Stimulated activated CD4-positive, alpha-beta T cell treated with anti-CD3 and anti-CD28 coated beads, TNF-alpha, amount 100 ng/mL, for 4 hours (primary cell): ENCODE measurements around the gene ZNF585A.
"Not testable (repeated sequence)": the region's sequence is repeated elsewhere in the genome, so short reads cannot be mapped to it uniquely, and the experiment has no call there.

Experiments used
- DNase-seq, 3 experiments: peaks; one replicate each; pipeline ENCODE4 v3.0.0-alpha.2; 2020; ENCODE audit warnings: low read depth in 3 of 3

ZNF585A gene

DNA sequence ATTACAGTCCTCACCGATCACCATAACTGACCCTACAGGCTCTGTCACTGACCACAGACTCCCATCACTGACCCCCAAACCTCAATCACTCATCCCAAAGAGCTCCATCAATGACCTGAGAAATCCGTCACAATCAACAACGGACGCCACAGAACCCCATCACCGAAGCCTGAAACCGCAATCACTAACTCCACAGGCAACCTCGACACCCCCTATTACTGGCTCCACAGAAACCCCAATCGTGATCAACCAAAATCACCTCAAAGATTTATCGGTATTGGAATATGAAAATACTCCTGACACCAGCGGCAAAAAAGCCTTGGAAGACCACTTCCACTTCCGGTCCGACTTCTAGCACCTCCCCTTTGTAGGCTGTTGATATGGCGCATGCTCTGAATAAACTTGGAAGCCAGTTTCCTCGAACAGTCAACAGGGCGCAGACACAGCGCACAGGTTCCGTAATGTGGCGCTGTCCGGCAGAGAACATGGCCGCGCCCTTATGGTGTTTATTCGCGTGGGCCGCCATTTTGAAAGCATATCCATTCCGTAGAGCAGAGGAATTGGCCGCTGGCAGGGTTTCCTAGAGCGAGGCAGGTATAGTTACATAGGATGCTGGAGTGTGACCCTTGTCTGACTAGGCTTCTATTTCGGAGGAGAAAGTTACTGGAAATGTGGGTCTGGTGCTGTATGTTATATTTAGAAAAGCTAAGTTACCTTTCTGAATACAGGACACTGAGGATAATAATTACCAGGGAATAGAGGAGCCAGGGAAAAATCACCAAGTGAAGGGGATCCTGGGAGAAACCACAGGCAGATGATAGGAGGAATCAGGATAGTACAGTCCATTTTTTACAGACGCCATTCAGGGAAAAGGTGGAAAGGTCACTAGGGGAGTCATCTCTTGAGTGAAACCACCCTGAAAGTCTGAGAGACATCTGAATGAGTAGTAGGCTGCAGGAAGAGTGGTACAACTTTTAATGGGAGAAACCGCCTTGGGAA lies at the start of gene ZNF585A:
ZNF585A (minus strand) TSS at position 328 of the 999 bp plus-strand sequence. CDS start 2,785 bp downstream, outside the sequence.
- DNase-seq, result peak; percentile 64 to 84 (median 83)

DNA sequence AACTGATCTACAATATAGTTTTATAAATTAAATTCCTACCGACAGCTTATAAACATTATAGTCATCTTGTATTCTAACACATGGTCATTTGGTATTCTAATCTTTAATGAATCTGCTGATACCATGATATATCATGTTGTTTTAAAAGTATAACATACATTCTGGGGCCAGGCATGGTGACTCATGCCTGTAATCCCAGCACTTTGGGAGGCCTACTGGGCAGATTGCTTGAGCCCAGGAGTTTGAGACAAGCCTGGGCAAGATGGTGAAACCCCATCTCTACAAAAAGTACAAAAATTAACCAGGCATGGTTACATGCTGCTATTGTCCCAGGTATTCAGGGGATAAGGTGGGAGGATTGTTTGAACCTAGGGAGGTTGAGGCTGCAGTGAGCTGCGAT lies 48.6 kb upstream of the ZNF585A start:
- DNase-seq, result no peak

DNA sequence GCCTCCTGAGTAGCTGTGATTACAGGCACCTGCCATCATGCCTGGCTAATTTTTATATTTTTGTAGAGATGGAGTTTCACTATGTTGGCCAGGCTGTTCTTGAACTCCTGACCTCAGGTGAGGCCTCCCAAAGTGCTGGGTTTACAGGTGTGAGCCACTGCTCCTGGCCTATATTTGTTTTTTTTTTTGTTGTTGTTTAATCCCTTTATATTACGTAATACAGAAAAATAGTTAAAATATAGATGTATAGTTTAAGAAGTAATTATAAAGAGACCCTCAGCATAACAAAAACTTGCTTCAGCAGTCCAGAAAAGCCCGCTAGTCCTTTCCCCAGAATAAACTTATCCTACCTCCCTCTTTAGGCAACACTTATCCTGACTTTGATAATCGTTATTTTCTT lies 47.9 kb upstream of the ZNF585A start:
- no peak for DNase-seq

DNA sequence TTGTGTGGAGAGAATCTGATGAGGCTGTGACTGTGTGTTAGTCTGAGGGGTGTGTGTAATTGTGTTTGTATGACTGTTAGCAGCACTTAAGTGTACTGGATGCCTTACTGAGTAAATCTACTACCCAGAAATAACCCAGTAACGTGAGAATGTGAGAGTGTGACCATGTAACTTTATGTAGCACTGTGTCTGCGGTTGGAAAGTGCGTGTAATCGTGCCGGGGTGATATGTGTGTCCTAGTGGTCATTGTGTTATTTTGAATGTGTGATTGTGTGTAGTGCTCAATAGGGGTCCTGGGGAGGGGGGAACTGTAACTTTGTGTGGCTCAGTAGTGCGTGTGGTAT lies 46.1 kb upstream of the ZNF585A start:
- DNase-seq, result no peak

DNA sequence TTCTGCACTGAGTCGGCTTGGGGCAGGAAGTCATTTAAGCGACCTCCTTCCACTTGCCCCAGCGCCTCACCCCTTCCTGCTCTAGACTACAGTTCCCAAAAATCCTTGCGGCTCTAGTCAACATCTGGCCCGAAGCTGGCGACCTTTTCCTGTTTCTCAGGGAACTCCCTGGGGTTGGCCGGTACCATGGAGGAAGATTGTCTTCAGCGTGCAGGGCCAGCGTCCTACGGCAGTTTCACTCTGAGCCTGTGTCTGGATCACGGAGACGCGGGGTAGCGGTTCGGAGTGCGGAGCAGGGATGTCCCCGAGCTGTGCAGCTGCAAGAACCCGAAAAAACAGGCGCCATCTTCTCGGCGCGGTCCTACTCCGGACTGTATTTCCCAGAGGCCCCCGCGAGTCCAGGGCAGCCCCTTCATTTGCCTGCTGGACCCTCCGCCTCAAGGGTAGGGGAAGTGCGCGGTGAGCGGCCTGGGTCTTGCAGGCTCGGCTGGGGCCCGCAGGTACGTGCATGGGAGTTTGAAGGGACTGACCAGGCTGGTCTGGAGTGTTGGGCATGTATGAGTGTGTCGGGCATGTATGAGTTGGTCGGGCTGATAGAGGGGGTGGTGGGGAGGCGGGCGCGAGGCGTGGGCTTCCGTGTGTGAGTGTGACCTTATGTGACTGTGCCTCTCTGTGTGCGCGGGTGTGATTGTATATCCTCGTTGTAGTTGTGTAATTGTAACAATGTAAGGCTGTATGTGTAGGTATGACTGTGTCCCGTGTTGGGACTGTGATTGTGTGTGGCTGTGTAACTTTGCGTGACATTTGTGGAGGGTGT lies 45.5 kb upstream of the ZNF585A start, which contains the start of gene ZNF383:
ZNF383 (plus strand) TSS at position 440 of the 817 bp plus-strand sequence. CDS start 12,240 bp downstream, outside the sequence.
- peak; percentile 65 to 74 (median 73) for DNase-seq

DNA sequence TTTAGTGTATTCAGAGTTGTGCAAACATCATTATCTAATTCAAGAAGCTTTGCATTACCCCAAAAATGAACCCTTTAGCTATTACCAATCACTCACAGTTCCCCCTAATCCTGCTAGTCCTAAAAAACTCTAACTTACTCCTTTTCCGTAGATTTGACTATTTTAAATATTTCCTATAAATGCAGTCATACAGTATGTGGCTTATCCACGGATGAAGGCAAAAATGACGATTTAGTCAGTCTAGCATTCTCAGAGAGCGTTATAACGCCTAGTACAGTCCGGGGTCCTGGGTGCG lies 44.9 kb upstream of the ZNF585A start:
- no peak for DNase-seq

DNA sequence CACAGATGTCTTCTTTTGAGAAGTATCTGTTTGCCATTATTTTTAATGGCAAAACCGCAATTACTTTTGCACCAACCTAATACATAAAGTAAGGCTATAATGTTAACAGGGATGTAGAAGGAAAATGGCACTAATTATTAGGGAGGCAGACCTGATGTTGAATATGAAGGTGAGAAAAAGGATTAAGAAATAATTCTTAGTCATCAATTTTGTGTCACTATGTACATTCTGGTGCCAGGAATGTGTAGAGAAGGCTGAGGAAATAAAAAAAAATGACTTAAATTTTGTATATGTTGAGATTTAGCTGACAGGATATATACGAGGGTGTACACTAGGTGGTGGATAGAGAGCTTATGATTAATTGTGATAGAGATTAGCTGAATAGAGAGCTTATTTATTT lies 25.3 kb upstream of the ZNF585A start:
- no peak for DNase-seq

DNA sequence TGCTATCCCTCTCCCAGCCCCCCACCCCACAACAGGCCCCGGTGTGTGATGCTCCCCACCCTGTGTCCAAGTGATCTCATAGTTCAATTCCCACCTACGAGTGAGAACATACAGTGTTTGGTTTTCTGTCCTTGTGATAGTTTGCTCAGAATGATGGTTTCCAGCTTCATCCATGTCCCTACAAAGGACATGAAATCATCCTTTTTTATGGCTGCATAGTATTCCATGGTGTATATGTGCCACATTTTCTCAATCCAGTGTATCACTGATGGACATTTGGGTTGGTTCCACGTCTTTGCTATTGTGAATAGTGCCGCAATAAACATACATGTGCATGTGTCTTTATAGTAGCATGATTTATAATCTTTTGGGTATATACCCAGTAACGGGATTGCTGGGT lies 24.6 kb upstream of the ZNF585A start:
- not testable (repeated sequence) for DNase-seq

DNA sequence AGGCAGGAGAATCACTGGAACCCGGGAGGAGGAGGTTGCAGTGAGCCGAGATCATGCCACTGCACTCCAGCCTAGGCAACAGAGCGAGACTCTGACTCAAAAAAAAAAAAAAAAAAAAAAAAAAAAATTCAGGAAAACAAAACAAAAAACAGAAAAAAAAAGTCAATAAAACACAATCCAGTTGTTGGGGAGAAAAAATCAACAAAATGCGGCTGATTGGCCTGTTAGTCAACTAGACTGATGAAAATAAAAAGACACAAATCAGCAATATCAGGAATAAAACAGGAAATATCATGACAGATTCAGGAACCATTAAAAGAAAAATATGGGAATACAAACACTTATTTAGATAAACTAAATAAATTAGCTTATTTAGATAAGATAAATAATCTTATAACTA lies 22.8 kb upstream of the ZNF585A start:
- not testable (repeated sequence) for DNase-seq

DNA sequence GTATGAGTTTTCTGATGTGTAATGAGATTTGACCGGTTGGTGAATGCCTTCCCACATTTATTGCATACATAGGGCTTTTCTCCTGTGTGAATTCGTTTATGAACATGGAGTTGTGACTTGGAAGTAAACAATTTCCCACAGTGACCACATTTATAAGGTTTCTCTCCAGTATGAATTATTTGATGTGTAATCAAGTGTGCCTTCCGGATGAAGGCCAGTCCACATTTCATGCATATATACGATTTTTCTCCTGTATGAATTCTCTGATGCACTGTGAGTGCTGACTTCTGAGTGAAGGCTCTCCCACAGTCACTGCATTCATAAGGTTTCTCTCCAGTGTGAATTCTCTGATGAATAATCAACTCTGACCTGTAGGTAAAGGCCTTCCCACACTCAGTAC lies 13.6 kb upstream of the ZNF585A start:
- not testable (repeated sequence) for DNase-seq

DNA sequence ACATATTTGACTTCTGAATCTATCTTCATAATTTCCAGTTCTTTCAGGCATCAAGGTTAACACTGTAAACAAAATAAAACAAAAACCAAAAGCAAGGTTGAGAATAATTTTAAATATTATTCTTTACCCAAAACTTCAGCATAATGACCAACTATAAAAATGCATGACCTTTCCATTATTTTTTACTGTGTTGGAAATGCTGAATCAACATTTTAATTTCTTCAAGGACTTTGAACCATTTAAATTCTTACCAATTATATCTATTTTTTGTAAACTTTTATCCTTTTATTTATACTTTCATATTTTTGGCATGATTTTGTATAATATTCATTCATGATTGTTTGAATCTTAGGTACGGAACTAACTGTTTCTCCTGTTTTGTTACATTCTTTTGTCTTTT lies 6.9 kb downstream of the ZNF585A start:
- no peak for DNase-seq

DNA sequence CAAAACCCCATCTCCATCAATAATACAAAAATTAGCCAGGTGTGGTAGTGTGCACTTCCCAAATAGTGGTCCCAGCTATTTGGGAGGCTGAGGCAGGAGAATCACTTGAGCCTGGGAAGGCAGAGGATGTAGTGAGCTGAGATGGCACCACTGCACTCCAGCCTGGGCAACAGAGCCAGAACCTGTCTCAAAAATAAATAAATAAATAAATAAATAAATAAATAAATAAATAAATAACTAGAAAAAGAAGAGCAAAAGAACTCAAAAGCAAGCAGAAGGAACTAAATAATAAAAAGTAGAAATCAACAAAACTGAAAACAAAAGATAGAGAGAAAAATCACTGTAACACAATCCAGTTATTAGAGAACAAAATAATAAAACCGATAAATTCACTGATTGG lies 12.3 kb downstream of the ZNF585A start:
- no peak for DNase-seq

DNA sequence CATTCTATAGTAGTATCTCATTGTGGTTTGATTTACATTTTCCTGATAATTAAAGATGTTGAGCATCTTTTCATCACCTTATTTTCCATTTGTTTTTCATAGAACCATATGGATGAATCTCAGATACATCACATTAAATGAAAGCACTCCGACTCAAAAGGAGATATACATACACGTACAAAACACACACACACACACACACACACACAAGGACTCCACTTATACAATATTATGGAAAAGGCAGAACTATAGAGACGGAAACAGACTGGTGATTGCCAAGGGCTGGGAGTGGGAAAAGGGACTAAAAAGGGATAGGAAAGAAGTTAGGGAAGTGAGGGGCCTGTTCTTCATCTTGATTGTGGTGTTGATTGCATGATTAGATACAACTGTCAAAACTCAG lies 24.3 kb downstream of the ZNF585A start:
- DNase-seq, result no peak

DNA sequence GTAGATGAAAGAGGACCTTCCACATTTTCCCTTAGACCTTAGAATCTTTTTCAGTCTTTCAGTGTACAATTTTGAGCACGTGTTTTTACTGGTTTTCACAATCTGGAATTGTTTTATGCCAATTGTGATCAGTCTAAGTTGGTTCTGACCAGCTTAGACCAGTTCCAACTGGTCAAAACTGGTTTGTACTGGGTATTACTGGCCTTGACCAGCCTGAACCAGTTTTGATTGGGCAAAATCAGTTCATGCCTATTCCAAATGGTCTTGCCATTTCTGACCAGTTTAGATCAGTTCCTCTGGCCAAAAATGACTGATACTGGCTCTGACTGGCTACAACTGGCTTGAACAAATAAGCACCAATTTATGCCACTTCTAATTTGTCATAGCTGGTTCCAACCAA lies 36.4 kb downstream of the ZNF585A start:
- no peak for DNase-seq

DNA sequence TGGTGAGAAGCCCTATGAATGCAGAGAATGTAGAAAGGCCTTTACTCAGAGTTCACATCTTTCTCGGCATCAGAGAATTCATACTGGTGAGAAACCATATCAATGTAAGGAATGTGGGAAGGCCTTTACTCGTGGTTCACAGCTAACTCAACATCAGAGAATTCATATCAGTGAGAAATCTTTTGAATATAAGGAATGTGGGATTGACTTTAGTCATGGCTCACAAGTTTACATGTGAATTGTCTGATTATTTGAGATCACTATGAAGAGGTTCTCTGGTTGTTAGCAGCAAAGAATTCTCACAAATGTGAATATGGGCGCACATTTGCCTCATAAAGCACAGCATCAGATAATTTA lies 43.7 kb downstream of the ZNF585A start:
- DNase-seq, result no peak

DNA sequence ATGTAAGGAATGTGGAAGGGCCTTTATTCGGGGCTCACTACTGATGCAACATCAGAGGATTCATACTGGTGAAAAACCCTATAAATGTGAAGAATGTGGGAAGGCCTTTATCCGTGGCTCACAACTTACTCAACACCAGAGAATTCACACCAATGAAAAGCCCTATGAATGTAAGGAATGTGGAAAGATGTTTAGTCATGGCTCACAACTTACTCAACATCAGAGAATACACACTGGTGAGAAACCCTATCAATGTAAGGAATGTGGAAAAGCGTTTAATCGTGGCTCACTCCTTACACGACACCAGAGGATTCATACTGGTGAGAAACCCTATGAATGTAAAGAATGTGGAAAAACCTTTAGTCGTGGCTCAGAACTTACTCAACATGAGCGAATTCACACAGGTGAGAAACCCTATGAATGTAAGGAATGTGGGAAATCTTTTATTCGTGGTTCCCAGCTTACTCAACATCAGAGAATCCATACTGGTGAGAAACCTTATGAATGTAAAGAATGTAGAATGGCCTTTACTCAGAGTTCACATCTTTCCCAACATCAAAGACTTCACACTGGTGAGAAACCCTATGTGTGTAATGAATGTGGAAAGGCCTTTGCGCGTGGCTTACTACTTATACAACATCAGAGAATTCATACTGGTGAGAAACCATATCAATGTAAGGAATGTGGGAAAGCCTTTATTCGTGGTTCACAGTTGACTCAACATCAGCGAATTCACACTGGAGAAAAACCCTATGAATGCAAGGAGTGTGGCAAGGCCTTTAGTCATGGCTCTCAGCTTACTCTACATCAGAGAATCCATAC lies 44.3 kb downstream of the ZNF585A start:
- DNase-seq, result no peak

DNA sequence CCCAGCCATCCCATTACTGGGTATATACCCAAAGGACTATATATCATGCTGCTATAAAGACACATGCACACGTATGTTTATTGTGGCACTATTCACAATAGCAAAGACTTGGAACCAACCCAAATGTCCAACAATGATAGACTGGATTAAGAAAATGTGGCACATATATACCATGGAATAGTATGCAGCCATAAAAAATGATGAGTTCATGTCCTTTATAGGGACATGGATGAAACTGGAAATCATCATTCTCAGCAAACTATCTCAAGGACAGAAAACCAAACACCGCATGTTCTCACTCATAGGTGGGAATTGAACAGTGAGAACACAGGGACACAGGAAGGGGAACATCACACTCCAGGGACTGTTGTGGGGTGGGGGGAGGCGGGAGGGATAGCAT lies 50.4 kb downstream of the ZNF585A start:
- not testable (repeated sequence) for DNase-seq

DNA sequence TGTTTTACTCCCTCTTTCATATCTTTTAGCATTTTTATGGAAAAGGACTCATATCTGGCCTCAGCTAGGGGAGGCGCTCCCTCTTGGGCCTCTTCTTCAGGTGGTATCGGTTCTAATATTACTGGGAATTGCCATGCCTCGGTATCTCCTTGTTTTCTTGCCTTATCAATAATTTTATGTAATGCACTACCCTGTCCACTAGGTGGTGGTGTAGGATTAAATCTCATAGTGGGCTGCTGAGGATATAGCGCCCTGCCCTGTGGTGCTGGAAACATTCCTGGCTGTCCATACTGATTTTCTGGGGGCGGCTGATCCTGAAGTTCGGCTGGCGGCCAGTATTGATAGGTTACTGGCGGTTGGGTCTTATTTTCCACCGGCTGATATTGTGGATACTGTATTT lies 58.5 kb downstream of the ZNF585A start:
- DNase-seq, result no peak

DNA sequence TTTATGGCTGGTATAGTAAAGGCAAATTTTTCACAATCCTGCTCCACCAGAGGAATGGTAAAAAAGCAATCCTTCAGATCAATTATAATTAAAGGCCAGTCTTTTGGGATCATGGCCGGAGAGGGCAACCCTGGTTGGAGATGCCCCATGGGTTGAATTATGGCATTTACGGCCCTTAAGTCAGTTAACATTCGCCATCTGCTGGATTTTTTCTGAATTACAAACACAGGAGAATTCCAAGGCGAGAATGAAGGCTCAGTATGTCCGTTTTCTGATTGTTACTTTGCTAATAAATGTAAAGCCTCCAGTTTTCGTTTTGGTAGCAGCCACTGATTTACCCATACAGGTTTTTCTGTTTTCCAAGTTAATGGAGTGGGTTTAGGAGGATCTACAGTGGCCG lies 60.7 kb downstream of the ZNF585A start:
- not testable (repeated sequence) for DNase-seq

DNA sequence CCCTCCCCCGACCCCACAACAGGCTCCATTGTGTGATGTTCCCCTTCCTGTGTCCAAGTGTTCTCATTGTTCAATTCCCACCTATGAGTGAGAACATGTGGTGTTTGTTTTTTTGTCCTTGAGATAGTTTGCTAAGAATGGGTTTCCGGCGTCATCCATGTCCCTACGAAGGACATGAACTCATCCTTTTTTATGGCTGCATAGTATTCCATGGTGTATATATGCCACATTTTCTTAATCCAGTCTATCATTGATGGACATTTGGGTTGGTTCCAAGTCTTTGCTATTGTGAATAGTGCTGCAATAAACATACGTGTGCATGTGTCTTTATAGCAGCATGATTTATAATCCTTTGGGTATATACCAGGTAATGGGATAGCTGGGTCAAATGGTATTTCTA lies 68.4 kb downstream of the ZNF585A start:
- not testable (repeated sequence) for DNase-seq

DNA sequence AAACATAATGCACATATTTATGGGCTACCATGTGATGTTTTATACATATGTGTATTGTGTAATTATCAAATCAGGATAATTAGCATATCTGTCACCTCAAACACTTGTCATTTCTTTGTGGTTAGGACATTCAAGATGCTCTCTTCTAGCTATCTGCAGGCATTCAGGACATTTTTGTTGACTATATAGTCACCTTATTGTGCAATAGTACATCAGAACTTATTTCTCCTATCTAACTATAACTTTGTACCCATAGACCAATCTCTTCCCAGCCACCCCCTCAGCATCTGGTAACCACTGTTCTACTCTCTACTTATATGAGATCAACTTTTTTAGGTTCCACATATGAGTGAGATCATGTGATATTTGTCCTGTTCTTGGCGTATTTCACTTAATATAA lies 73.9 kb downstream of the ZNF585A start:
- no peak for DNase-seq

DNA sequence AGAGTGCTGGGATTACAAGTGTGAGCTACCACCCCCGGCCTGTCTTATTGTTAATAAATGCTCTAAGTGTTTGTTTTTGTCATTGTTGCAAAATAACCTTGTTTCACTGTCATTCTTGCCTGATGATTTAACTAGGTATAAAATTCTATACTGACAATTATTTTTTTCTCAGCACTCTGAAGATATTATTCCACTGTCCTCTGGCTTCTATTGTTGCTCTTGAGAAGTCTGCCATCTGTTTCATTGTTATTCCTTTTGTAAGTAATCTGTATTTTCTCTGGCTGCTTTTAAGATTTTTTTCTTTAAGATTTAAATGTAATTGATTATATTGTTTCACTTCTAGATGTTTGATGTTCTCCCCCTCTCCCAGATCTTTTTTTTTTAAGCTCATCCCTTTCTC lies 76.6 kb downstream of the ZNF585A start:
- DNase-seq, result no peak
